Stimulated activated CD4-positive, alpha-beta T cell treated with anti-CD3 and anti-CD28 coated beads, Interleukin-4, amount 100 ng/mL, for 48 hours (primary cell): Measurements from ENCODE around the gene SDK1.

ENCODE experiments used
- DNase-seq, 2 donors: peaks; one replicate each; pipeline ENCODE4 v3.0.0-alpha.2; 2020; ENCODE audit warnings: low read depth in 2 of 2

Gene SDK1

GRCh38 chr7:4178416-4178815, 877.4 kb downstream of the SDK1 start:
- no peak for DNase-seq

- DNase-seq: no peak
These were observed 878.0 kb downstream of the SDK1 start for GRCh38 chr7:4178916-4179687.

- DNase-seq: no peak
These were observed 878.8 kb downstream of the SDK1 start for GRCh38 chr7:4179688-4180380.

GRCh38 chr7:4181446-4181845, 880.4 kb downstream of the SDK1 start:
- DNase-seq: no peak

- no peak for DNase-seq
These were observed 881.7 kb downstream of the SDK1 start for GRCh38 chr7:4182605-4183300.

GRCh38 chr7:4184653-4185052, 883.6 kb downstream of the SDK1 start:
- DNase-seq: no peak

- DNase-seq: no peak
These were observed 884.1 kb downstream of the SDK1 start for GRCh38 chr7:4185136-4185535.

GRCh38 chr7:4185721-4186512, 884.9 kb downstream of the SDK1 start:
- no peak for DNase-seq

- no peak for DNase-seq
These were observed 885.4 kb downstream of the SDK1 start for GRCh38 chr7:4186513-4186780.

GRCh38 chr7:4188651-4189050, 887.6 kb downstream of the SDK1 start:
- no peak for DNase-seq

- DNase-seq: no peak
These were observed 888.1 kb downstream of the SDK1 start for GRCh38 chr7:4189131-4189570.

- no peak for DNase-seq
These were observed 889.2 kb downstream of the SDK1 start for GRCh38 chr7:4190010-4190981.

- DNase-seq: no peak
These were observed 890.0 kb downstream of the SDK1 start for GRCh38 chr7:4191046-4191445.

- DNase-seq: no peak
These were observed 890.5 kb downstream of the SDK1 start for GRCh38 chr7:4191525-4191924.

GRCh38 chr7:4195660-4196059, 894.6 kb downstream of the SDK1 start:
- no peak for DNase-seq

- no peak for DNase-seq
These were observed 895.2 kb downstream of the SDK1 start for GRCh38 chr7:4196121-4196819.

GRCh38 chr7:4198301-4198700, 897.2 kb downstream of the SDK1 start:
- no peak for DNase-seq

- no peak for DNase-seq
These were observed 899.6 kb downstream of the SDK1 start for GRCh38 chr7:4200546-4201094.

GRCh38 chr7:4201566-4201965, 900.5 kb downstream of the SDK1 start:
- no peak for DNase-seq

GRCh38 chr7:4202154-4202736, 901.2 kb downstream of the SDK1 start:
- no peak for DNase-seq
